T-helper 1 cell treated with Interleukin-12 subunit alpha and Interleukin-12 subunit beta and Interleukin-4 antibody, amounts not matched to agents 30 μg/mL and 1 μg/mL, for 36 hours (primary cell): ENCODE data around the gene FGD3.

Experiments
- H3K27ac Mint-ChIP-seq: one replicate; pipeline ENCODE4 v1.8.0; 2021; ENCODE audit warnings: mild to moderate bottlenecking, mixed read lengths
- H3K27me3 Mint-ChIP-seq: one replicate; pipeline ENCODE4 v1.8.0; 2021; ENCODE audit warnings: low read depth, mixed read lengths
- H3K36me3 Mint-ChIP-seq: one replicate; pipeline ENCODE4 v1.8.0; 2021; ENCODE audit warnings: low read depth, mixed read lengths
- H3K4me1 Mint-ChIP-seq: one replicate; pipeline ENCODE4 v1.8.0; 2021; ENCODE audit warnings: low read depth, mixed read lengths
- H3K4me3 Mint-ChIP-seq: one replicate; pipeline ENCODE4 v1.8.0; 2021; ENCODE audit warnings: mild to moderate bottlenecking, moderate library complexity, mixed read lengths
- H3K9me3 Mint-ChIP-seq: one replicate; pipeline ENCODE4 v1.8.0; 2021; ENCODE audit warnings: mixed read lengths

Gene FGD3

DNA sequence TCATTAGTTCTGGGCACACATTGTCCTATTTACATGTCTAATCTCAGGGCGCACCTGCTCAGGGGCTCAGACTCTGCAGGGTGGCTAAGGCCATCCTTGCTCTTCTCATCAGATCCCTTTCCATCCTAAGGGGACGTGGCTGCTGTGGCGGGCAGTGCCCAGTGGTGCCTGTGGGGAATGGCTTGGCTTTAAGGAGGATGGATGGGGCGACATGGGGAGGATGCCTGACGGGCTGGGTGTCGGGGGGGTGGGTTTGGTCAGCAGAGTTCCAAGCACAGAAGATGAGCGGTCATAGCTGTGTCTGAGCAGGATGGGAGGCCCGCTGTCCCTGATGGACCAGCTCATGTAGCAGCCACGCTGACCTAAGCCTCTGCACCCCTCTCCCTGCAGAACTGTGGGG, 70.3 kb downstream of the FGD3 start:
- peaks cover 18% of the 10 kb centered on the region for H3K4me1 Mint-ChIP-seq
- no peak overlapping the region for H3K4me3 Mint-ChIP-seq
- H3K9me3 Mint-ChIP-seq = no peaks in the 10 kb centered on the region
- H3K36me3 Mint-ChIP-seq = peaks cover 52% of the 10 kb centered on the region
- no peaks in the 10 kb centered on the region for H3K27me3 Mint-ChIP-seq
- peak overlapping the region; percentile 9 for H3K27ac Mint-ChIP-seq

GRCh38 chr9:93020151-93020550, 72.8 kb downstream of the FGD3 start:
- Mint-ChIP-seq H3K27ac (no peak overlapping the region), H3K27me3 (no peaks in the 10 kb centered on the region), H3K36me3 (peaks cover 48% of the 10 kb centered on the region), H3K4me3 (no peak overlapping the region), H3K9me3 (no peaks in the 10 kb centered on the region), H3K4me1 (peaks cover 24% of the 10 kb centered on the region)

- no peaks in the 10 kb centered on the region for H3K27me3 Mint-ChIP-seq
- H3K4me3 Mint-ChIP-seq = no peak overlapping the region
- peak overlapping the region; percentile 52 for H3K27ac Mint-ChIP-seq
- H3K9me3 Mint-ChIP-seq = no peaks in the 10 kb centered on the region
- H3K4me1 Mint-ChIP-seq = peaks cover 29% of the 10 kb centered on the region
- peaks cover 49% of the 10 kb centered on the region for H3K36me3 Mint-ChIP-seq
Observed at GRCh38 chr9:93020771-93021670, 73.7 kb downstream of the FGD3 start.

DNA sequence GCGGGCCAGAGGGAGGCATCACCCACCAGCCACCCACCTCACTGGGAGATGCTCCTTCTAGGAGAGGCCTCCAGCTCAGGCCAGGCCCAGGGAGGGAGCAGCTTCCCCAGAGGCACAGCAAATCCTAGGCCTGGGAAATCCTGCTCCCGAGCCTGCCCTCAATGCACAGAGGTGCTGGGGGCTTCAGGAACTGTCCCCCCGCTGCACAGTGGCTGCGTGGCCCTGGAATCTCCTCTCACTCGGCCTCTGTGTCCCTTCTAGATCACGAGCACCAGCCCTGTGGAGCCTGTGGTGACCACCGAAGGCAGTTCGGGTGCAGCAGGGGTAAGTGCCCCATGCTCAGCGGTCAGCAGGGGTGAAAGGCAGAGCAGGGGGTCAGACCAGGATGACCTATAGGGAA, 74.7 kb downstream of the FGD3 start:
- Mint-ChIP-seq H3K4me3 (no peak overlapping the region), H3K27me3 (no peaks in the 10 kb centered on the region), H3K4me1 (peaks cover 32% of the 10 kb centered on the region), H3K27ac (peak overlapping the region; percentile 62), H3K9me3 (no peaks in the 10 kb centered on the region), H3K36me3 (peaks cover 49% of the 10 kb centered on the region)

DNA sequence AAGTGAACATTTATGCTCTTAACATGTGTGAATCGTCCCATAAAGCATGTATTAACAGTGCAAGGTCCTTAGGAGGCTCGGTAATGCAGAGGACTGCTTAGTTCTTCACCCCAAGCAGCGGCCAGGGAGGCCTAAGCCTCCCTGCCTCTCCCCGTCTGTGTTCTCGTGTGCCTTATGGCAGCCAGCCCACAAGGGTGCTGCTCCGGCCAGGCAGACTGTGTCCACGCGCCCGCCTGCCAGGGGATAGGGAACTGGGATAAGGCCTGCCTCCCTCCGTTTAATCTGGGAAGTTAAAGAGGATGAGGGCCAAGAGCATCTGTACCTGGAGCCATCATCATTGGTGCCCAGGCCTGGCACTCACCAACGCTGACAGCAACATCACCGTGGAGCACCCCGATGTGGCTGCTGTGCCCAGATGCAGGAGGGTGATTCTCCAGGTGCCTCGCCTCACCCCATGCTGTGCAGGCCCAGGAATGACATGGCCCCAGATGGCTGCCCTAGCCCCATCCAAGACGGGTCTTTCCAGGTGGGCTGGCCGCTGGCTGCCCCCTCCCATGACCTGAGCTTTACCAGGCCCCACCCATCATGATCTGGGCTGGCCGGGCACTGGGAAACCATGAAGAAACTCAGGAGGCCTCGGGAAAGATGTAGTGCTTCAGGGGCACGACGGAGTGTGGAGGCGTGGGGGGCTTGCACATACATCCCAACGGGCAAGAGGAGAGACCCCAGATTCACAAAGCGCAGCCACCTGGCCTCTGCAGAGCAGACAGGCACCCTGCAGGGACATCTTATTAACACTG, 75.6 kb downstream of the FGD3 start:
- Mint-ChIP-seq H3K4me1 (peaks cover 40% of the 10 kb centered on the region), H3K9me3 (no peaks in the 10 kb centered on the region), H3K27ac (peak overlapping the region; percentile 73), H3K27me3 (no peaks in the 10 kb centered on the region), H3K4me3 (no peak overlapping the region), H3K36me3 (peaks cover 47% of the 10 kb centered on the region)

DNA sequence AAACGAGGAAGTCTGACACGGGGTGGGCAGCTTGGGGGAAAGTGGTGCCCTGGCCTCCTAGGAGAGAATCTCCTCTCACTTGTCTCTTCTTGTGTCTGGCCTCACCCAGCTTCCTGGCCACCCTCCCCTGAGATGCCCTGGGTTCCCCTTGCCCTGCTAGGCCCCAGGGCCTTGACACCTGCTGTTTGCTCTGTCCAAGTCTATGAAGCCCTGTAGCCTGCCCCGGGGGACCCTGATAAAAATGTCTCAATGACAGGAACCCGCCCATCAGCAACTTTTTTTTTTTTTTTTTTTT, 76.1 kb downstream of the FGD3 start:
- Mint-ChIP-seq H3K9me3 (no peaks in the 10 kb centered on the region), H3K4me3 (no peak overlapping the region), H3K27ac (peak overlapping the region; percentile 73), H3K4me1 (peaks cover 46% of the 10 kb centered on the region), H3K27me3 (no peaks in the 10 kb centered on the region), H3K36me3 (peaks cover 46% of the 10 kb centered on the region)

GRCh38 chr9:93024646-93024910, 77.3 kb downstream of the FGD3 start:
- H3K27ac Mint-ChIP-seq = peak overlapping the region; percentile 79
- no peaks in the 10 kb centered on the region for H3K9me3 Mint-ChIP-seq
- peaks cover 45% of the 10 kb centered on the region for H3K36me3 Mint-ChIP-seq
- no peaks in the 10 kb centered on the region for H3K27me3 Mint-ChIP-seq
- no peak overlapping the region for H3K4me3 Mint-ChIP-seq
- H3K4me1 Mint-ChIP-seq = peaks cover 49% of the 10 kb centered on the region

DNA sequence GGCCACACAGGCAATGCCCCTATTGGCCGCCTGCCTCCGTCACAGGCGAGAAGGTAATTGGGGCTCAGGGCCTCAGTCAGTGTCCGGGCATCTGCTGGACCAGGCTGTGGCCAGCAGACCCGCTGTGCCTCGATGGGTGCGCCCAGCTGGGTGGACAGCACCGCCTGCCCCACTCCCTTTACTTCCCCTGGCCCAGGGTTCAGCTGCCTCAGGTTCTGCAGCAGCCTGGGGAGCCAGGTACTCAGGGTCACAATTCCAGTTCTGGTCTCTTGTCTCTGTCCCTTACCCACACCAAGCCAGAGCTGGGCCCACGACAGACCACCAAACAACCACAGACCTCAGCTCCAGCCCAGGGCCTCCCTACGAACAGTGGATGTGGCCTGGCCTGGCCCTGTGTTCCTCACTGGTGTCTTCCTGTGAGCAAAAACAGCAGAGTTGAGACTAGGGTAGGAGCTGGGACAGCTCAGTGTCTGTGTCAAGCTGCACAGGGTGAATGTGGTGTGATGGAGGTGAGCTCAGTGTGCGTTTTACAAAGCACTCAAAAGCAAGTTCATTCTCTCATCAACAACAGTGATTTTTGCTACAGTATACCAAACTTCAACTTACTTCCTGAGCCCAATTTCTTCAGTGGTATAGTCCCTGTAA, 77.8 kb downstream of the FGD3 start:
- Mint-ChIP-seq H3K4me1 (peaks cover 52% of the 10 kb centered on the region), H3K27ac (peak overlapping the region; percentile 89), H3K36me3 (peaks cover 49% of the 10 kb centered on the region), H3K9me3 (no peaks in the 10 kb centered on the region), H3K27me3 (no peaks in the 10 kb centered on the region), H3K4me3 (peak overlapping the region; percentile 64)

GRCh38 chr9:93025736-93026135, 78.4 kb downstream of the FGD3 start:
- Mint-ChIP-seq H3K36me3 (peaks cover 54% of the 10 kb centered on the region), H3K27ac (peak overlapping the region; percentile 89), H3K4me3 (no peak overlapping the region), H3K27me3 (no peaks in the 10 kb centered on the region), H3K9me3 (no peaks in the 10 kb centered on the region), H3K4me1 (peaks cover 49% of the 10 kb centered on the region)

DNA sequence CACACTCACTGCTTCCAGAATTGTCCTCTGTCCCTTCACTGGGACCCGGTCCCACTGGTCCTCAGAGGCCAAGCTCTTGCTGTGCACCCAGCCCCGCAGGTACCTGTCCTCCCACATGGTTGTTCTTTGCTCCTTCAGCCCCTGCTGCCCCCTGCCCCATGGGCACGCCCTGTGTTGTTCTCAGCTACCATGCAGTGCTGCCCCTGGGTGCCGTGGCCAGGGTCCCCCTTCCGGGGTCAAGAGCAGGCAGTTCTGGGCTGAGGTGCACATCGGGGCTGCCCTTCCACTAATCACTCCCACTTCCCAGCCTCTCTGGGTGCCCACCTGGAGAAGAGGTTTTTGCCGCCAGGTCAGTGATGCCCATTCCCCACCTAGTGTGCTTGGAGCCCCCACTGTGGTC, 79.3 kb downstream of the FGD3 start:
- Mint-ChIP-seq H3K36me3 (peaks cover 57% of the 10 kb centered on the region), H3K4me1 (peaks cover 50% of the 10 kb centered on the region), H3K27me3 (no peaks in the 10 kb centered on the region)

DNA sequence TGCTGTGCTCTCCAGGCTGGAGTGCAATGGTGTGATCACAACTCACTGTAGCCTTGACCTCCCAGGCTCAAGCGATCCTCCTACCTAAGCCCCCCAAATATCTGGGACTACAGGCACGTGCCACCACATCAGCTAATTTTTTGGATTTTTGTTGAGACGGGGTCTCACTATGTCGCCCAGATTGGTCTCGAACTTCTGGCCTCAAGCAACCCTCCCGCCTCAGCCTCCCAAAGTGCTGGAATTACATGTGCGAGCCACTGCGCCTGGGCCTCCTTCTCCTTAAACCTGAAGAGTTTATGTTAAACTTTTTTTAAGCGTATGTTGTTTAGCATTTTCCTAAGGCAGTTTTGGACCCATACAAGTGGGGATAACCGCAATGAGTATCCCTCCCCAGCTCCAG, 80.4 kb downstream of the FGD3 start:
- Mint-ChIP-seq H3K4me1 (peaks cover 52% of the 10 kb centered on the region), H3K9me3 (no peaks in the 10 kb centered on the region), H3K4me3 (peak overlapping the region; percentile 72), H3K36me3 (peaks cover 58% of the 10 kb centered on the region), H3K27me3 (no peaks in the 10 kb centered on the region), H3K27ac (peak overlapping the region; percentile 92)

More for the DNA sequence above, 79.3 kb downstream of the FGD3 start:
- H3K27ac Mint-ChIP-seq = peak overlapping the region; percentile 49
- H3K4me3 Mint-ChIP-seq = no peak overlapping the region
- H3K9me3 Mint-ChIP-seq = no peaks in the 10 kb centered on the region

DNA sequence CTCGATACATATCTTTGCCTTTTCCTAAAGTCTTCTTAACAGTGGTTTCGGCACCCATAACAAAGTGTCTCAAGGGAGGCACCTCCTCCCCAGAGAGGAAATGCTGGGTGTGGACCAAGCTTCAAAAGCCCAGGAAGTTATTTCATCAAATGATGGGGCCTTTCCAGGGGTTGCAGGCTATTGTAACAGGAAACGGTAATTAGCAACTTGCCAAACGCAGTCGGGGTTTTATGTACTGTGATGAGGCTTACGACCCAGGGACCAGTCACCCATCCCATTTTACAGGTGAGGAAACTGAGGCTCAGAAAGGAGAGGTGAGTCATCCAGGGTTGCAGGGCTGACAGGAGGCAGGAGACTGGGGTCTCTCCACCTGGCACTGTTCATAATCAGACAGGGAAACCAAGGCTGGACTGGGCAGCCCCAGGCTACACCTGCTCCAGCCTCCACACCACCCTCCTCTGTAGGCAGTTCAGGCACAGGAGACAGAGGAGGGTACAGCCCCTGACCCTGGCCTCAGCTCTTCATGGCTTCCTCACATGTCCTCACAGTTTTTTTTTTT, 81.2 kb downstream of the FGD3 start:
- H3K27me3 Mint-ChIP-seq = no peaks in the 10 kb centered on the region
- H3K4me1 Mint-ChIP-seq = peaks cover 52% of the 10 kb centered on the region
- H3K27ac Mint-ChIP-seq = peak overlapping the region; percentile 92
- peak overlapping the region; percentile 72 for H3K4me3 Mint-ChIP-seq
- no peaks in the 10 kb centered on the region for H3K9me3 Mint-ChIP-seq
- H3K36me3 Mint-ChIP-seq = peaks cover 56% of the 10 kb centered on the region

DNA sequence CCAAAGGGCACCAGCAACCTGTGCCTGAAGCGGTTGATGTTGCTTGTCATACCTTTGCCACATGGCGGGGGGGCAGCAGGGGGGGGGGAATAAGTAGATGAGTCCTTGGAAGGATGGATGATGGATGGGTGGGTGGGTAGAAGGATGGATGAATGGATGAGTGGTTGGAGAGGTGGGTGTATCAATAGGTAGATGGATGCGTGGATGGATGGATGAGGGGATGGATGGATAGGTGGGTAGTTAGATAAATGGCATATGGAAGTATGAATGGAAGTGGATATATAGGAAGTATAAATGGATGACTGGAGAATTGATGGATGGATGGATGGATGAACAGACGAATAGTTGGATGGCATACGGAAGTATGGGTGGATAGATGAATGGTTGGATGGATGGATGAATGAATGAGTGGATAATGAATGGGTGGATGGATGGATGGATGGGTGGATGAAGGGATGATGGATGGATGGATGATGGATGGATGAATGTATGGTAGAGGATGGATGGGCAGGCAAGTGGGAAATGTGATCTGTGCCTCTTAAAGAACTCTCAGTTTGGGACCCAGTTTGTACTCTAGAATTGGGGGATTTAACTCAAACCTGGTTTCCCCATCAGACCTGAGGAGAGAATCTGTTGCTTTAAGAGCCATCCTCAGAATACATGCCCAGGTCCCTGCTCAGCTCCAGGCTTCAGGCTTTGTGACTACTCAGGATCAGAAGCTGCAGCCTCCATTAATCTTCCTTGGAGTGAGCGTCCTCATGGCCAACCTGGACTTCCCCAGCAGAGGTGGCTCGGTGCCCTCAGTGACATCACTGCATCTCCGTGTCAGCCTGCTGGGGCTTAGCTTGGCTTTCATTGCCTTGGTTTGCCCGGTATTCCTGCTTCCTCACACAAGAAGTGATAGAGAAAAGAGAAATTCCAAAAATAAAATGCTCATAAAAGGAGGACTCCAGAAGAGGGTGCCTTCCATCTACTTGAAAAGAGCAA, 83.6 kb downstream of the FGD3 start:
- no peak overlapping the region for H3K4me3 Mint-ChIP-seq
- H3K36me3 Mint-ChIP-seq = peaks cover 51% of the 10 kb centered on the region
- peak overlapping the region; percentile 31 for H3K27ac Mint-ChIP-seq
- H3K9me3 Mint-ChIP-seq = no peaks in the 10 kb centered on the region
- H3K27me3 Mint-ChIP-seq = no peaks in the 10 kb centered on the region
- peaks cover 41% of the 10 kb centered on the region for H3K4me1 Mint-ChIP-seq
